GM19452 (cell line): ENCODE measurements around the gene CCNB2.
A peak's percentile ranks its signal among the peaks of the same experiment; 100 is the strongest.
"Not testable (repeated sequence)": the region's sequence is repeated elsewhere in the genome, so short reads cannot be mapped to it uniquely, and the experiment has no call there.

Experiments
- ATAC-seq: cut with Tn5 transposase; IDR thresholded peaks from one replicate; pipeline ENCODE4 v1.9.1; 2021; ENCODE audit not compliant: unreplicated experiment

Gene CCNB2

DNA sequence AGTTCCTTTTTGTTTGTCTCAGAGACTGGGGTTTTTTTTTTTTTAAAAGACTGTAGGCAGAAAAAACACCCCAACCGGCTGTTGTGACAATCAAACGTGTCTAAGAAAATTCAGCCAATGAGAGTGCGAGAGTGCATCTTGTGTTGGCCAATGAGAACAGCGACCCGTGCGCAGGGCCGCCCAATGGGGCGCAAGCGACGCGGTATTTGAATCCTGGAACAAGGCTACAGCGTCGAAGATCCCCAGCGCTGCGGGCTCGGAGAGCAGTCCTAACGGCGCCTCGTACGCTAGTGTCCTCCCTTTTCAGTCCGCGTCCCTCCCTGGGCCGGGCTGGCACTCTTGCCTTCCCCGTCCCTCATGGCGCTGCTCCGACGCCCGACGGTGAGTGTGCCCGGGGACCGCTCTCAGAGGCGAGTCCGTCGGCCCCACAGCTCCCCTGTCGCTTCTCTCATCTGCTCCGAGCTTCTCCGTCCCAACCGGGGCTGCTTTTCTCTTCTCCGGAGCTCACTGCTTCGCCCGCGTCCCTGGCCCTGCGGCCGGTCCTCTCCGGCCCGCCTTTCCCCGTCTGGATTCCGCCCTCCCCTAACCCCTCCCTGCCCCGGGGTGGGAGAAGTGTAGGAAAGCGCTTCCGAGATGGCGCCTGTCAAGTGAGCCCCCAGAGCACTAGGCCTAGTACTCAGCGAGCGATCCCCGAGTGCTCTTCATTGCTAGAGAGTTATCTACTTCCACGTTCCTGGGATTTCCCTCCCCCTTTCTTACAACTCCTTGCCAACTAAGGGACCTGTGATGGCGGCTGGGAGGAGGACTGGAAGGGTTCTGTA, at the start of gene CCNB2:
Gene CCNB2, plus strand, starts transcription at position 235 of the 821 bp plus-strand sequence. Its CDS starts 123 bp downstream, at position 358.
- peak; percentile 98 for ATAC-seq

GRCh38 chr15:59059076-59059597, 45.8 kb upstream of the CCNB2 start:
- no peak for ATAC-seq

GRCh38 chr15:59060348-59060747, 44.6 kb upstream of the CCNB2 start:
- no peak for ATAC-seq

GRCh38 chr15:59063042-59063441, 41.9 kb upstream of the CCNB2 start:
- ATAC-seq: no peak

DNA sequence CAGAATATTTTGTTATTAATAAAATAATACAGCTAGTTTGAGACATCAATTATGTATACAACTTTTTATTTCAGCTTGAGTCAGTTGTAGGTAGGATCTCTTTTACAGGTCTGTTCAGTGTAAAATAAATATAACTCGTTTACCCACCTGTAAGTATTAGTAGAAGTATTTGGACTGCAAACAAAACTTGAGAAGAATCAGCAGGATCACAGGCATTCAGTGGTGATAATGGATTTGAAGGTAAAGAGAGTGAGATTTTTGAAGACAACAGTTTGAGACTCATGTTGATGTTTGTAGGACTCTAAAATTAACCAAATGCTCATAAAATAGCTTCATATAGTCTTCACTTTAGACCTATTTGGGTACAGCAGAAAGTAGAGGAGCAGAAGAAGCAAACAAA, 35.5 kb upstream of the CCNB2 start:
- no peak for ATAC-seq

- no peak for ATAC-seq
Observed at GRCh38 chr15:59074607-59075006, 30.3 kb upstream of the CCNB2 start.

GRCh38 chr15:59087731-59088130, 17.2 kb upstream of the CCNB2 start:
- no peak for ATAC-seq

DNA sequence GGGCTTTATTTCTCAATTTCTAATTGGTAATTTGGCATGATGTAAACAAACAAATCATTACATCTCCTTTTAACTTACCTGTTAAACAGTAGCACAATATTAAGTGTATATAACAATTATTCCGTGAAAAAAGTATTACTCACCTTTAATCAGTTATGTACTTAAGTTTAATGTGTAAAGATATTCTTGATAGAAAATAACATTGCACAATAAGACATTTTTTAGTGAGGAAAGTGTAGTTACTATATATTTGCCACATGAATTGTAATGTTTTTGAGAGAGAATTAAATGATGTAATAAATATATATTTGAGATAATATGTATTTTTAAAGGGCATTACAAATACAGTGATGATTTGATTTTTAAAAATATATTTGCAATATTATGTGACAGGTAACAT, 10.9 kb upstream of the CCNB2 start:
- ATAC-seq: no peak

- no peak for ATAC-seq
Observed at GRCh38 chr15:59096429-59096828, 8.5 kb upstream of the CCNB2 start.

DNA sequence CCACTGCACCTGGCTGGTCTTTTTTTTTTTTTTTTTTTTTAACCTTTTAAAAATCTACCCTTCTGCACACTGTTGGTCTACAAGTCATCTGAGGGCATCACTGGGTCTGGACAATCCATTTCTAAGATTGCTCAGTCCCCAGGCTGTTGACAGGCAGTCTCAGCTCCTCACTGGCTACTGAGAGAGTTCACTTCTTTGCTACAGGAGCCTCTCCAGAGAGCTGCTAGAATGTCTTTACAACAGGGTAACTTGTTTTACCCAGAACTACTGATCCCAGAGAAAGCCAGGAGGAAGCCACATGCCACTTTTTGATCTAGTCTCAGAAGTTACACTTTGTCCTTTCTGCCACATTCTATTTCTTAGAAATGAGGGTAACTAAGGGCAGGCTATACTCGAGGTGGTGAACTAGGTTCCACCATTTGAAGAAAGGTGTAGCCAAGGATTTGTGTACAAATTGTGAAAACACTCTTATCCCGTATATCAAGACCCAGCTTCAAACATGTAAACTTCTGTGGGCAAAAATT, 5.7 kb upstream of the CCNB2 start:
- ATAC-seq: no peak

DNA sequence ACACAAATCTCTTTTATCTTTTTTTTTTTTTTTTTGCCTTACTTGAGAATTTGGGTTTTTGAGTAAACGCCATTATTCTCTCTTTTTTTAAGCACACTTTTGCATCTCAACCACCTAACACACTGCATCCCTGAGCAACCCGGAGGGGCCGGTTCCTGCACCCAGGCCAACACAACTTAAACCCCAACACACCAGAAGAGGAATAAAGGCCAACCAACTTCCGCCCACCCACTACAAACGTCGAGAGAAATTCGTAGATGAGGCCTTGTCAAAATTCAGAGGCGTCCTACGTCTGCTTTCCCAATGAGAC, 389 bp upstream of the CCNB2 start:
- peak; percentile 35 for ATAC-seq

DNA sequence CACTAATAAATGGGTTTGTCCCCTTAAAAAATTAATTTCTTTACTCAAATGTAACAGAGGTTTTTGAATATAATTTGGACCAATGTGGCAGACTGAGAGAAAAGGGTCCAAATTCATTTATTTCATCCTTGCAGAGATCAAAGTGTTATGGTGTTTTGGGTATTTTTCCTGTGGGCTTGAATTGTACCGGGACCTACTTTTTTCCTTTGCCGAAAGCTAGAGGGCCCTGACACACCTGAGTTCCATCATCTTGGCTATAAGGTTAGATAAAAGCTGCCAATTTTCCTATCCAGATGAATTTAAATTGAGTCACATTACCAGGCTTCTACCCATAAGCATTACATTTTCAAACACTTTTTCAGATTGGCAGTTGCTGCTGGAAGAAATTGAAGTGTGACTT, 908 bp downstream of the CCNB2 start:
- no peak for ATAC-seq

GRCh38 chr15:59111251-59111650, 6.3 kb downstream of the CCNB2 start:
- no peak for ATAC-seq

GRCh38 chr15:59115047-59115446, 10.1 kb downstream of the CCNB2 start:
- ATAC-seq: no peak

DNA sequence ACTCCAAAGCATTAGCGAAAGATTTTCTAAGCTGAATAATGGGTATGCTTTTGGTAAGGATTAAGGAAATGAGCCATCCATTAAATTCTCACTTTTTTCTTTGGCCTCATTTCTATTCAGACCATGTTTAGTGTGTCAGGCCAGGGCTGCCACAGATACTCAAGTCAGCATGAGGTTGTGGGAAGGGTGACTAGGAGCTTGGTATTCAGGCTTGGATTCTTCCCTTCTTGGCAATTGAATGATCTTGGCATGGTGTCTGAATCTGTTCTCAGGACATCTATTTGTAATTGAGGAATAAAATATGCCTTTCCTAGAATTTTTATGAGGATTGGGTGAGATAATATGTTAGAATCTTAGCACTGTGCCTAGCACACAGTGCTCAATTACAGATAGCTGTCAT, 11.2 kb downstream of the CCNB2 start:
- no peak for ATAC-seq

DNA sequence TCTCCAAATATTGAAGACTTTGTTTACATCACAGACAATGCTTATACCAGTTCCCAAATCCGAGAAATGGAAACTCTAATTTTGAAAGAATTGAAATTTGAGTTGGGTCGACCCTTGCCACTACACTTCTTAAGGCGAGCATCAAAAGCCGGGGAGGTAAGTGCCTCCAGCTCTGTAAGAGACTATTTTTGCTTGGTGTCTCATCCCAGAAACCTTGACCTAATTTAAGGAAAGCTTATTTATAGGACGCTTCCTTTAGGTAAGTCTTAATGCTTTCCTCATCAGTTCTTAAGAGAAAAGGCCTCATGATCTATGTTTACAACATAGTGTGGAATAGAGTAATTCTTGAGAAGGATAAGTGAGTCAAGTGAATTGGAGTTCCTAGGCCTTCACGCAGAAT, 11.8 kb downstream of the CCNB2 start:
- ATAC-seq: no peak

DNA sequence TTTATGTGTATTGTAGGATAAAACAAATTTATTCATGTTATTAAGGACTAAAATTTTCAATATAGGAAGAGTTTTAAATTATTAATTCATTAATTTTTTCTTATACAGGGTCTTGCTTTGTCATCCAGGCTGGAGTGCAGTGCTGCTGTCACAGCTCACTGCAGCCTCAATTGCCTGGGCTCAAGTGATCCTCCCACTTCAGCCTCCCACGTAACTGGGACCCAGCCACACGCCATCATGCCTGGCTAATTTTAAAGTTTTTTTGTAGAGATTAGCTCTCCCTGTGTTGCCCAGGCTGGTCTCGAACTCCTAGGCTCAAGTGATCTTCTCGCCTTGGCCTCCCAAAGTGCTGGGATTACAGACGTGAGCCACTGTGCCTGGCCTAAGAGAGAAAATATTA, 14.7 kb downstream of the CCNB2 start:
- no peak for ATAC-seq

GRCh38 chr15:59120937-59121336, 16.0 kb downstream of the CCNB2 start:
- ATAC-seq: no peak

- ATAC-seq: no peak
Observed at GRCh38 chr15:59124261-59124660, 19.3 kb downstream of the CCNB2 start.

- ATAC-seq: not testable (repeated sequence)
Observed at GRCh38 chr15:59125683-59126082, 20.7 kb downstream of the CCNB2 start.

GRCh38 chr15:59127255-59127654, 22.3 kb downstream of the CCNB2 start:
- not testable (repeated sequence) for ATAC-seq

DNA sequence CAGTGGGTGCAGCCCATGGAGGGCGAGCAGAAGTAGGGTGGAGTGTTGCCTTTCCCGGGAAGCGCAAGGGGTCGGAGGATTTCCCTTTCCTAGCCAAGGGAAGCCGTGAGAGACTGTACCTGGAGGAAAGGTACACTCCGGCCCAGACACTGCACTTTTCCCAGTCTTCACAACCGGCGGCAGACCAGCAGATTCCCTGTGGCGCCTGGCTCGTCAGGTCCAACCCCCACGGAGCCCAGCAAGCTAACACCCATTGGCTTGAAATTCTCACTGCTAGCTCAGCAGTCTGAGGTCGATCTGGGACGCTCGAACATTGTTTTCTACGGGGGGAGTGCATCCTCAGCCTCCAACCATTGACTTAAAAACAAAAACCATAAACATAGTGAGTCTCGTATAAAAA, 26.5 kb downstream of the CCNB2 start:
- no peak for ATAC-seq
